Stimulated activated CD4-positive, alpha-beta T cell treated with anti-CD3 and anti-CD28 coated beads, Interleukin-12 subunit alpha, Interleukin-12 subunit beta, amount 100 ng/mL, for 4 hours (primary cell): Measurements from ENCODE around the gene THAP8.
"Not testable (repeated sequence)": the region's sequence is repeated elsewhere in the genome, so short reads cannot be mapped to it uniquely, and the experiment has no call there.

ENCODE experiments used
- DNase-seq: peaks from one replicate; pipeline ENCODE4 v3.0.0-alpha.2; 2020

Gene THAP8

GRCh38 chr19:36054119-36054732 lies at the start of gene THAP8:
Gene THAP8 (minus strand): TSS chr19:36054285. CDS start chr19:36054217, 68 bp downstream.
- DNase-seq: peak; percentile 99

- no peak for DNase-seq
These were observed 49.0 kb upstream of the THAP8 start for GRCh38 chr19:36103040-36103626.

- DNase-seq: no peak
These were observed 47.7 kb upstream of the THAP8 start for GRCh38 chr19:36101550-36102327.

GRCh38 chr19:36100476-36100875 lies 46.4 kb upstream of the THAP8 start:
- DNase-seq: no peak

- DNase-seq: no peak
These were observed 45.2 kb upstream of the THAP8 start for GRCh38 chr19:36099166-36099785.

- DNase-seq: no peak
These were observed 43.0 kb upstream of the THAP8 start for GRCh38 chr19:36097036-36097435.

- DNase-seq: no peak
These were observed 39.6 kb upstream of the THAP8 start for GRCh38 chr19:36093687-36094086.

GRCh38 chr19:36093146-36093662 lies 39.1 kb upstream of the THAP8 start:
- DNase-seq: no peak

GRCh38 chr19:36092566-36092965 lies 38.5 kb upstream of the THAP8 start:
- DNase-seq: no peak

- no peak for DNase-seq
These were observed 37.0 kb upstream of the THAP8 start for GRCh38 chr19:36090910-36091695.

- no peak for DNase-seq
These were observed 35.8 kb upstream of the THAP8 start for GRCh38 chr19:36089847-36090246.

- DNase-seq: no peak
These were observed 32.2 kb upstream of the THAP8 start for GRCh38 chr19:36086326-36086725.

- no peak for DNase-seq
These were observed 30.3 kb upstream of the THAP8 start for GRCh38 chr19:36084231-36085009.

GRCh38 chr19:36082916-36083315 lies 28.8 kb upstream of the THAP8 start:
- DNase-seq: no peak

- no peak for DNase-seq
These were observed 27.8 kb upstream of the THAP8 start for GRCh38 chr19:36081894-36082293.

GRCh38 chr19:36081385-36081784 lies 27.3 kb upstream of the THAP8 start:
- no peak for DNase-seq

- DNase-seq: no peak
These were observed 25.4 kb upstream of the THAP8 start for GRCh38 chr19:36079389-36079945.

- DNase-seq: no peak
These were observed 19.2 kb upstream of the THAP8 start for GRCh38 chr19:36073121-36073876.

GRCh38 chr19:36072081-36072480 lies 18.0 kb upstream of the THAP8 start:
- no peak for DNase-seq

- not testable (repeated sequence) for DNase-seq
These were observed 14.9 kb upstream of the THAP8 start for GRCh38 chr19:36068810-36069499.
